ENCODE measurements around the gene RNF39. TPM values are rescaled to one million over a fixed set of nuclear protein-coding genes. Genes with fewer than 3 reads are reported as not detected.
"Not testable (repeated sequence)": the region's sequence is repeated elsewhere in the genome, so short reads cannot be mapped to it uniquely, and the experiment has no call there.

Gene RNF39
- total RNA-seq, 1 experiment from 2014 or later: not detected

- DNase-seq (ENCODE audit: low spot score): no peak
These were observed 12.9 kb downstream of the RNF39 start for GRCh38 chr6:30062471-30063178.

GRCh38 chr6:30061858-30062458, 13.6 kb downstream of the RNF39 start:
- peak; percentile 27 for DNase-seq (ENCODE audit: low spot score)

DNA sequence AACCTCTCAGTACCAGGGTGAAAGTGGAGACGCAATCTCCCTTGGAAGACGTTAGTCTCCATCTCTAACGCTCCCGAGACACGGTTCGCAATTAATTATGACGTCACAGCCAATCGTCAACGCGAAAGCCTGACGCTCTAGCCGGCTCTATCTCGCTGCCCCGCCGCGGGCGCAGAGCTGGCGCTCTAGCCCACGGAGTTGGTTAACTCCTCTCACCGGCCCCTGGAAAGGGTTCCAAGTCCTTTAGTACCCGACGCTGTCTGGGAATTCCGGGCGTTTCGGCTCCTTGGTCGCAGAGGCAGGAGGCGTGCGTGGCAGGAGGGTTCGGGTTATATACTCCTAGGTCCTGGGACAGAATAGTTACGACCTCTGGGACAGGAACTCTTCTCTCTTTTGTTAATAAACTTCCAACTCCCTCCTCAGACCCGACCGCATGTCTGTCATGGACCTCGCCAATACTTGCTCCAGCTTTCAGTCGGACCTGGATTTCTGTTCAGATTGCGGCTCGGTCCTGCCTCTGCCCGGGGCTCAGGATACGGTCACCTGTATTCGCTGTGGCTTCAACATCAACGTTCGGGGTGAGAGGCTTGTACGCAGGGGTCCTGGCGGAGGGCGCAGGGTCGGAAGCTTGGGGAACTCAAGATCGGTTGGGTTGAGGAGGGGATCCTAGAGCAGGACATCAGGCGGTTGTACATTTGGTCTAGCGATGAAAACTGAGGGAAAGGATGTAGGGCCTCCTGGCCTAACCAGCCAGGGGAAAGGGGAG, 14.3 kb downstream of the RNF39 start, which contains the start of gene POLR1H:
TSS of gene POLR1H (plus strand) at position 174 of the 766 bp plus-strand sequence. CDS start at position 434, 260 bp downstream.
- peak; percentile 89 for DNase-seq (ENCODE audit: low spot score)

DNA sequence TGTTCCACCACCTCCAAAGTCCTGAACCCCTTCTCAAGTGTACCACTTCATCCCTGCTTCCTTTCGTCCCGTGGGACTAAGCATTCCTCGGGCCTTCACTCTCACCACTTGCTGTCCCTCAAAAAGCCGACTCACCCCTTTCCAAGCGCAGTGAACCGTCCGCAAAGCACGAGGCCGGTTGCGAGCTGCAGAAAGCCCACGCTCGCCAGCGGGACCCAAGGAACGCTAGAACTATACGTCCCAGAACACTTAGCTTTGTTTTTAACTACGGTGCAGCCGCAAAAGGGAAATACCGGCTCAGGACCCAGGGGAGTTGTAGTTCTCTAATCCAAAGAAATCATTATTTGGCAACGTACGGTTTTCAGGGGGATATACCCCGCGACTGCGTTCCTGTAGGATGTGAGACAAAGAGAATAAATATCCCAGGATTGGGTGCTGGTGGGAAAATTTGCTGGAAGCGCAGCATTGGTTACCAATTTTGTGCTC, 14.9 kb downstream of the RNF39 start:
- DNase-seq (ENCODE audit: low spot score): no peak

- no peak for DNase-seq (ENCODE audit: low spot score)
These were observed 20.1 kb downstream of the RNF39 start for GRCh38 chr6:30055513-30055912.

DNA sequence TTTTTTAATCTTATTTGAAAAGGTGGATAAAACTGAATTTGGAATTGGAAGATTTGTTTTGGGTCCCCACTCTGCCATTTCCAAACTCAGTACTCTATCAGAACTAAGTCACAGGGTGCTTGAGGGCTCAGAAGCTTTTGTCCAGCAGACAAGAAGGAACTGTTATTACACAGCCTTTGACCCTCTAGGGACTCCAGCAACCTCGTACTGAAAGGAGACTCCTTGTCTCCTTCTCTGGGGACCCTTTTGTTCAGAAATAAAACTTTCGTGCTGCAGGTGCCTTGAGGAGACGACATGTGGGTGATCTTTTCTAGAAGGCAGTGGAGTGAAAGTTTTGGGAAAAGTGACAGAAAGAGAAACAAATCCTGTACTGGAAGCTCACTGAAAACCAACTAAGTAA, 21.9 kb downstream of the RNF39 start:
- DNase-seq (ENCODE audit: low spot score): no peak

DNA sequence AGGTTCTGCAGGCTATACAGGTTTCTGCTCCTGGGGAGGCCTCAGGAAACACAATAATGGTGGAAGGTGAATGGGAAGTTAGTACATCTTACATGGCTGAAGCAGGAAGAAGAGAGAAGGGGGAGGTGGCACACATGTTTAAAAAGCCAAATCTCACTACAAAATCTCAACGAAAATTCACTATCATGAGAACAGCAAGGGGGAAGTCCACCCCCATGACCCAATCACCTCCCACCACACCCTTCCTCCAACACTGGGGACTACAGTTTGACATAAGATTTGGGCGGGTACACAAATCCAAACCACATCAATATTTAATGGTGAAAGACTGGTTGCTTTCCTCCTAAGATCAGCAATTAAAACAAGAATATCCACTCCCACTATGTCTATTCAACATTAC, 28.3 kb downstream of the RNF39 start:
- DNase-seq (ENCODE audit: low spot score): no peak

DNA sequence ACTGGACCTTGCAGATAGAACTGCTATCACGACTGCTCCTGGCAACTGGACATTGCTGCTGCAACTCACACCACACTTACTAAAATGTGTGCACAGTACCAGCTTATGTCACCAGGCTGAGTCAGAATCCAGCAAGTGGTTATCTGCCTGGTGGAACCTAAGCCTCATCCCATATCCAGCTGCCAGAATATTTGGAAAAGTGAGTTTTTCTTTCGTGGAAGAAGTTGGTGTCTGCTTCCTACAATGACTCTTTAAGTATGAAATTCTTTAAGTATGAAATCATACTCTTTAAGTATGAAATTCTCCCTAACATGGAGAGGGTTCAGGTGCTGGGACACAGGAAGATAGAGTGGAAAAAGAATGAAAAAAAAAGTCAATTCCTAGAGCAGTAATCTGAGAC, 30.9 kb downstream of the RNF39 start:
- peak; percentile 18 for DNase-seq (ENCODE audit: low spot score)

DNA sequence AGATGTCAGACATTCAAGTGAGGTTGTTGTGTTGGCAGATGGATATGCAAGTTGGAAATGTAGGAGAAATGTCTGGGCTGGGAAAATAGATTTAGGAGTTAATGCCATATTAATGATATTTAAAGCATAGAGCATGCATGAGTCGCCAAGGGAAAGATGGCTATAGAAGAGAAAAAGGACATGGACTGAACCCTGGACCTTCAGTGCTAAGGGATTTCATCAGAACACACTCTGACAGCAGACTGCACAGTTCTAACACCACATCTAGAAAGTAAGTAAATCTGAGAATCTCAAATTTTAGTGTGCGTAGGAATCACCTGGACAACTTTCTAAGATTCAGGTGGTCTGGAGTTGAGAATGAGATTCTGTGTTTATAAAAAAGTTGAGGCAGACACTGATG, 31.8 kb downstream of the RNF39 start:
- no peak for DNase-seq (ENCODE audit: low spot score)

- no peak for DNase-seq (ENCODE audit: low spot score)
These were observed 32.7 kb downstream of the RNF39 start for GRCh38 chr6:30042914-30043313.

DNA sequence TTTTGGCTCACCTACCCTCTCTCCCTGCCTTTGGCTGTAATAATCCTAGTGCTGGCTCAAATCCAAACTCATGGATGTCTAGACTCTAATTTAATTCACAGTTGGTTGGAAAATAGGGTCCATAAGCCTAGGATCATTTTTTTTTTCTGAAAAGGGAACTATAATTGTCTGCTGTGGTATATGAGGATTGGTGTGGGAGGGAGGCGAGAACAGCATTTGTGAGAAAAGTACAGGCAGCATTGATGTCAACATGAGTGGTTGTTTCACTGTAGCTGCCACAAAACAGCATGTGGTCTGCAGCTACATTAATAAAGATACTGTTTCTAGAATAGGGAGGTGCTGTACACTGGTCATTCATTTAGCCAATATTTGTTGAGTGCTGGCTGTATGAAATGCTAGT, 33.1 kb downstream of the RNF39 start:
- no peak for DNase-seq (ENCODE audit: low spot score)

DNA sequence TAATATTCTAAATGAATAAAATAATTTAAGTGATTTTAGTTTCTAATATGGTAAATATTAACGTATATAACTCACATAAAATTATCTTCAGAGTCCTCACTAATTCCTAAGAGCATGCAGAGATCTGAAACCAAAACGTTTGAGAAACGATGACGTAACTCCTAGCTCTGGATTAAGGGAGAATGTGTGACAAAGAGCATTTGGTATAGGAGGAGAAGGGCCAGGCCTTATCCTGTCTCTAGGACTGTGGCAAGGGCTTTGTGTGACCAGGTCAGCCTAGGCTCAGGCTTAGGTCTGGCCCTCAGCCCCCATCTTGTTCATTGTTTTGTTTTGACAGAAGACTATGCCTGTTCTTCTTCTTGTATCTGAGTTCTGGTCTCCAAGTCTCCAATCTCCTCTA, 33.7 kb downstream of the RNF39 start:
- DNase-seq (ENCODE audit: low spot score): no peak

GRCh38 chr6:30041221-30041620, 34.3 kb downstream of the RNF39 start:
- DNase-seq (ENCODE audit: low spot score): no peak

GRCh38 chr6:30037182-30037788, 38.3 kb downstream of the RNF39 start:
- DNase-seq (ENCODE audit: low spot score): no peak

DNA sequence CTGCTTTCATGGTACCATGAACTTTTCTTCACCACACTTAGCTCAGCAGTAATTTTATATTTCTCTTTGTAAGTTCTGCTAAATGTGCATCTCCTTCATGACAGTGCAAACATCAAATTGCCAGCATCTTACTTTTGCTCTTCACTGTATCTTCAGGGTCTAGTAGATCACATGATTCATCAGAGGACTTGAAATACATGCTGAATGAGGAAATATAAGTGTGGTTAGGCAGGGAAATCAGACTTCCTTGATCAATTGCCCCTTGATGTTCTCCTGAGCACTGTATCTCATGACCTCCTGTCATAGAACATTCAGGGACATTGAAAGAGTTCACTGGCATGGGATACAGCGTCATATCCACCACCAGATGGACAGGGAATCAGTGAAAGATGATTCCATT, 39.8 kb downstream of the RNF39 start:
- no peak for DNase-seq (ENCODE audit: low spot score)

DNA sequence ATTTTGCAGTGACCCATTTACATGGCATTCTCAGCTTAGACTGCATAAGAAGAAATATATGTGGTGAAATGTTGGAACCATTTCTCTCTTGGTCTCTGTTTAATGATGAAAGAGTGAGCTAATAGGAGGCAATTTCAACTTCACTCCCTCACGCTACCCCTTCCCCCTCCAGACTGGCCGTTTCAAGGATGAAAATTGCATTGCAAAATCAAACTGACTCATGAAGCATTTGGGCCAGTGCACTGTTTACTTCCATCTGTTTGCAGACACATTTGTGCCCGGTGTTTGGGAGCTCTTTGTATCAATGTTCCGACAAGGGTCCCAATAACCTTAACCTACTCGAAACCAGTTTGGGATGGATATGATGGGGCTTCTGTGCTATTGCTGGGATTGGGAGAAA, 42.1 kb downstream of the RNF39 start:
- DNase-seq (ENCODE audit: low spot score): not testable (repeated sequence)

DNA sequence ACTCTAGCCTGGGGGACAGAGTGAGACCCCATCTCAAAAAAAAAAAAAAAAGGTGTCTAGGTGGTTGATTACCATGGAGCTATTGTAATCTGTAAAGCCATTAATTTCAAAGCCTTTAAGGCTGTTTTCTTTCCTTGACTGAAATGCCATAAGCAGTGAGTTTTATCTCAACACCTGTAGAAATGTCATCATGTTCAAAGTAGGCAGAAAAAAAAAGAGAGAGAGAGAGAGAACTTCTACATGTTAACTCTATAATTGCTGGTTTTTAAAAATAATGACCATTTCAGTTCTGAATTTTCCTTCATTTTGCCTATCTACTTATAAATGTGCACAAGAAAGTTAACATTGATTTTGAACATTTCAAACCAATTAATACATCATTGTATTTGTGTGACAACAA, 44.2 kb downstream of the RNF39 start:
- DNase-seq (ENCODE audit: low spot score): no peak

- DNase-seq (ENCODE audit: low spot score): no peak
These were observed 46.0 kb downstream of the RNF39 start for GRCh38 chr6:30029588-30029987.

DNA sequence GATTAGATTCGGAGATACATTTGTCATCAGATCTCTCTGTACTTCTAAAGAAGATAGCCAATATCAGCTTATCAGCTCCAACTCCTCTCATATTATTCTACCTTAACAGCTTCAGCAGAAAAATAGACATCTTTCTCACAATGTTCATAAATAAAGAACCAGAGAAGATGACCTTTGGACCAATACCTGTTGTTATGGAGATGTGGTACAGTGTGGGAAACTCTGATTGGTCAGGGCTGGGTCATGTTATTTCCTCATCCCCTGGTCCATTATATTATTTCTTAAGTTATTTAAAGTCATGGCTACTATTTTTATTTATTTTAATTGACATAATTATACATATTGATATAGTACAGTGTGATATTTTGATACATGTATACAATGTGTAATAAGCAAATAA, 50.4 kb downstream of the RNF39 start:
- DNase-seq (ENCODE audit: low spot score): no peak

- DNase-seq (ENCODE audit: low spot score): not testable (repeated sequence)
These were observed 52.9 kb downstream of the RNF39 start for GRCh38 chr6:30022712-30023111.

DNA sequence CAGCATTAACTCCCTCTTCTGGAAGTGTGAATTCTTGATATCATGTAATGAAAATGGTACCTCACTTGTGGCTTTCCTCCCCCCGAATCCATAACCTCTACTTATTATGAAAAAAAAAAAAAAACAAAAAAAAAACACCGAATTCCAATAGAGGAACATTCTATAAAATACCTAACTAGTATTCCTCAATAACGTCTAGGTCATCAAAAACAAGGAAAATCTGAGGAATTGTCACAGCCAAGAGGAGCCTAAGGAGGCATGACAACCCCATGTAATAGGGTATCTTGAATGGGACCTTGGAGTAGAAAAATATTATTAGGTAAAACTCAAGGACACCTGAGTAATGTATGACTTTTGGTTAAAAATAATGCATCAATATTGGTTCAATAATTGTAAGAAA, 53.4 kb downstream of the RNF39 start:
- no peak for DNase-seq (ENCODE audit: low spot score)

DNA sequence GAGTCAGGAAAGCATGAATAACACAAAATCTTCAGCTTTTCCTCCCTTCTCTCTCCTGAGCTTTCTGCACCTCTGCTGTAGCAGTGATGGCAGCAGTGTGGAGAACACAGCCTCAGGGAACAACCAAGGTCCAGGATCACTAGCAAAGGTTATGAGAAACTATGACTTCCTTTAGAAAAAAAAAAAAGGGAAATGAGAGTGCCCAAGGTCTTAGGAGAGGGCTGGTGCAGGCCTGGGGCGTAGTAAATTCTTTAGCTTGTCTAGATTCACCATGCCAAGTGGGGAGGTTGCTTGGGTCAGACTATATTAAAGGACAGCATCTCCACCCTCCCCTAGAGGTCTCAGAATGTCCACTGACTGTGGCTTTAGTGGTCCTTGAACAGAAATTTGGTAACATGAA, 54.9 kb downstream of the RNF39 start:
- no peak for DNase-seq (ENCODE audit: low spot score)

Data from A172 (cell line).